H1 (cell line): ENCODE measurements around the gene TCEAL4. TPM values are rescaled to one million over a fixed set of nuclear protein-coding genes. Genes with fewer than 3 reads are reported as not detected.

ENCODE experiments used
- CTCF ChIA-PET: fragments of 300-600 bp; sonication (Branson Sonifier 250); formaldehyde crosslinking; loops from one replicate; lab custom pipeline; 2021; ENCODE audit not compliant: partially characterized antibody; lab: Charles Lee
- POLR2A ChIA-PET: fragments of 300-600 bp; sonication (Branson Sonifier 250); formaldehyde crosslinking; loops from one replicate; lab custom pipeline; 2021; ENCODE audit warnings: inconsistent platforms; ENCODE audit not compliant: partially characterized antibody; lab: Charles Lee
- DNase-seq, 2 experiments: peaks; one replicate each; pipeline versions ENCODE4 v3.0.0 to v3.0.0-alpha.2; 2010 to 2022; ENCODE audit warnings: low spot score in 2 of 2, low read depth in 1 of 2, mixed read lengths in 1 of 2
- FAIRE-seq: peaks from 2 replicates; lab custom pipeline; 2011; peaks lifted over from hg19 to GRCh38; lab: Jason Lieb, UNC
- H2AFZ ChIP-seq: 2 replicates; pipeline ENCODE4 v1.8.1; 2012; ENCODE audit warnings: low read length, inconsistent platforms
- H2AK5ac ChIP-seq: 2 replicates; pipeline ENCODE4 v1.6.1; 2013; ENCODE audit warnings: low read depth, low read length
- H2BK120ac ChIP-seq: replicated peaks from 2 replicates; pipeline ENCODE3; 2013; ENCODE audit warnings: low read depth, low read length, inconsistent platforms
- H2BK12ac ChIP-seq: 2 replicates; pipeline ENCODE4 v1.6.1; 2013; ENCODE audit warnings: low read depth, low read length
- H2BK15ac ChIP-seq: 2 replicates; pipeline ENCODE4 v1.6.1; 2013; ENCODE audit warnings: low read length
- H2BK20ac ChIP-seq: 2 replicates; pipeline ENCODE4 v1.6.1; 2013; ENCODE audit warnings: low read length
- H2BK5ac ChIP-seq: 2 replicates; pipeline ENCODE4 v1.6.1; 2013; ENCODE audit warnings: low read depth, low read length
- H3K14ac ChIP-seq: 2 replicates; pipeline ENCODE4 v1.6.1; 2013; ENCODE audit warnings: inconsistent platforms; ENCODE audit not compliant: insufficient read length
- H3K18ac ChIP-seq: 2 replicates; pipeline ENCODE4 v1.6.1; 2013; ENCODE audit warnings: low read length; ENCODE audit errors: extremely low read depth
- H3K23ac ChIP-seq: 2 replicates; pipeline ENCODE4 v1.6.1; 2013; ENCODE audit warnings: inconsistent platforms; ENCODE audit not compliant: insufficient read length
- H3K23me2 ChIP-seq: 2 replicates; pipeline ENCODE4 v1.6.1; 2013; ENCODE audit warnings: low read depth, low read length
- H3K27ac ChIP-seq: 2 replicates; pipeline ENCODE4 v1.6.1; 2011; ENCODE audit warnings: low read depth, low read length, inconsistent platforms
- H3K27me3 ChIP-seq, 4 experiments: replicated peaks in 1 of 4; 1 replicate in 1 of 4; 2 replicates in 3 of 4; pipeline versions ENCODE4 v1.6.1 to v1.8.1; 2011 to 2013; ENCODE audit warnings: low read length in 3 of 4, mild to moderate bottlenecking in 3 of 4, inconsistent platforms in 2 of 4, mixed read lengths in 2 of 4, moderate library complexity in 1 of 4; ENCODE audit not compliant: control insufficient read depth in 3 of 4, insufficient read depth in 3 of 4; ENCODE audit errors: extremely low read depth in 1 of 4
- H3K36me3 ChIP-seq, 4 experiments: 2 replicates each; pipeline versions ENCODE4 v1.6.1 to v1.8.1; 2011 to 2013; ENCODE audit warnings: mild to moderate bottlenecking in 4 of 4, low read length in 3 of 4, moderate library complexity in 2 of 4, control low read depth in 1 of 4, inconsistent platforms in 1 of 4; ENCODE audit not compliant: insufficient read depth in 4 of 4, control insufficient read depth in 2 of 4
- H3K4ac ChIP-seq: replicated peaks from 2 replicates; pipeline ENCODE3; 2013; ENCODE audit warnings: low read length, low read depth, mixed read lengths, inconsistent platforms; ENCODE audit not compliant: insufficient read length
- H3K4me1 ChIP-seq, 4 experiments: replicated peaks in 1 of 4; 1 replicate in 1 of 4; 2 replicates in 3 of 4; pipeline versions ENCODE4 v1.6.1 to v1.8.1; 2011 to 2013; ENCODE audit warnings: low read length in 3 of 4, inconsistent platforms in 2 of 4, mixed read lengths in 1 of 4; ENCODE audit not compliant: insufficient read depth in 4 of 4, control insufficient read depth in 3 of 4
- H3K4me2 ChIP-seq, 2 experiments: 2 replicates each; pipeline versions ENCODE4 v1.6.1 to v1.8.1; 2011 to 2013; ENCODE audit warnings: low read depth in 2 of 2, low read length in 2 of 2, control low read depth in 1 of 2, inconsistent platforms in 1 of 2, mild to moderate bottlenecking in 1 of 2; ENCODE audit not compliant: insufficient read depth in 1 of 2
- H3K4me3 ChIP-seq, 4 experiments: fragments of 200-600, 300-600 bp in 1 of 4; sonication (generic), shearing (Covaris generic), sonication (Bioruptor Twin) in 1 of 4; 2 replicates each; pipeline versions ENCODE4 v1.5.1 to v1.8.1; 2011 to 2016; ENCODE audit warnings: low read length in 4 of 4, low read depth in 3 of 4, control low read depth in 2 of 4, inconsistent platforms in 2 of 4, mild to moderate bottlenecking in 2 of 4, mixed read lengths in 1 of 4, moderate library complexity in 1 of 4; ENCODE audit not compliant: insufficient read depth in 2 of 4; ENCODE audit errors: extremely low read depth in 1 of 4
- H3K56ac ChIP-seq: replicated peaks from 2 replicates; pipeline ENCODE3; 2013; ENCODE audit warnings: low read depth, mild to moderate bottlenecking, mixed read lengths, low read length, inconsistent platforms; ENCODE audit not compliant: insufficient read length
- H3K79me1 ChIP-seq: 2 replicates; pipeline ENCODE4 v1.6.1; 2013; ENCODE audit warnings: low read depth, low read length, control low read depth
- H3K79me2 ChIP-seq, 2 experiments: 2 replicates each; pipeline versions ENCODE4 v1.6.1 to v1.8.1; 2012 to 2013; ENCODE audit warnings: low read length in 2 of 2, mild to moderate bottlenecking in 2 of 2, inconsistent platforms in 1 of 2; ENCODE audit not compliant: insufficient read depth in 2 of 2, control insufficient read depth in 1 of 2
- H3K9ac ChIP-seq, 4 experiments: replicated peaks in 1 of 4; 1 replicate in 1 of 4; 2 replicates in 3 of 4; pipeline versions ENCODE4 v1.6.1 to v1.8.1; 2011 to 2013; ENCODE audit warnings: low read depth in 3 of 4, low read length in 3 of 4, control low read depth in 2 of 4, mild to moderate bottlenecking in 2 of 4, moderate library complexity in 2 of 4, inconsistent platforms in 1 of 4; ENCODE audit errors: extremely low read depth in 1 of 4
- H3K9me3 ChIP-seq, 2 experiments: 2 replicates each; pipeline versions ENCODE4 v1.6.1 to v1.8.1; 2012 to 2013; ENCODE audit warnings: mild to moderate bottlenecking in 2 of 2, moderate library complexity in 2 of 2, control low read depth in 1 of 2, inconsistent platforms in 1 of 2, low read depth in 1 of 2, low read length in 1 of 2, mixed read lengths in 1 of 2; ENCODE audit not compliant: insufficient read depth in 2 of 2
- H4K20me1 ChIP-seq, 2 experiments: replicated peaks in 1 of 2; 2 replicates each; pipeline versions ENCODE3 to v1.8.1; 2011 to 2013; ENCODE audit warnings: inconsistent platforms in 2 of 2, low read length in 2 of 2, mild to moderate bottlenecking in 1 of 2; ENCODE audit not compliant: insufficient read depth in 2 of 2, control insufficient read depth in 1 of 2
- H4K5ac ChIP-seq: 2 replicates; pipeline ENCODE4 v1.6.1; 2013; ENCODE audit warnings: low read length, low read depth, mixed read lengths, inconsistent platforms; ENCODE audit not compliant: insufficient read length
- H4K8ac ChIP-seq: 2 replicates; pipeline ENCODE4 v1.8.0; 2013; ENCODE audit warnings: mild to moderate bottlenecking, moderate library complexity, low read length, inconsistent platforms; ENCODE audit not compliant: insufficient read depth; ENCODE audit errors: extremely low read depth
- H4K91ac ChIP-seq: replicated peaks from 2 replicates; pipeline ENCODE3; 2013; ENCODE audit warnings: low read length, mixed read lengths, inconsistent platforms; ENCODE audit not compliant: insufficient read length
- CREB1 ChIP-seq: IDR thresholded peaks from 2 replicates; pipeline ENCODE4 v1.6.1; 2012; ENCODE audit warnings: inconsistent platforms
- CTBP2 ChIP-seq: IDR thresholded peaks from 2 replicates; pipeline ENCODE4 v1.7.0; 2011; ENCODE audit warnings: borderline replicate concordance, mild to moderate bottlenecking, moderate library complexity, mixed read lengths, low read length; ENCODE audit not compliant: insufficient read depth, insufficient read length
- EP300 ChIP-seq, 2 experiments: IDR thresholded peaks; 1 replicate in 1 of 2; 2 replicates in 1 of 2; pipeline ENCODE4 v1.6.1; 2011 to 2012; ENCODE audit warnings: low read depth in 2 of 2, low read length in 2 of 2, mild to moderate bottlenecking in 2 of 2, borderline replicate concordance in 1 of 2, inconsistent platforms in 1 of 2, moderate library complexity in 1 of 2
- FOSL1 ChIP-seq: IDR thresholded peaks from 2 replicates; pipeline ENCODE4 v1.6.1; 2011; ENCODE audit warnings: mild to moderate bottlenecking, low read depth, low read length, moderate library complexity; ENCODE audit not compliant: insufficient read depth
- HDAC6 ChIP-seq: IDR thresholded peaks from one replicate; pipeline ENCODE4 v1.7.1; 2012; ENCODE audit warnings: low read depth, mild to moderate bottlenecking, inconsistent platforms, low read length, moderate library complexity
- KDM5A ChIP-seq: fragments of 200-600 bp; IDR thresholded peaks from 2 replicates; pipeline ENCODE4 v1.7.1; 2012; ENCODE audit warnings: mild to moderate bottlenecking, low read length, inconsistent platforms, mixed read lengths
- NANOG ChIP-seq: IDR thresholded peaks from 2 replicates; pipeline ENCODE4 v1.6.1; 2011; ENCODE audit warnings: low read length, low read depth, mild to moderate bottlenecking, inconsistent platforms; ENCODE audit not compliant: insufficient read depth, poor library complexity, severe bottlenecking
- POU5F1 ChIP-seq: IDR thresholded peaks from 2 replicates; pipeline ENCODE4 v1.6.1; 2011; ENCODE audit warnings: low read depth, mild to moderate bottlenecking, low read length, moderate library complexity
- RBBP5 ChIP-seq: IDR thresholded peaks from 2 replicates; pipeline ENCODE4 v1.7.1; 2012; ENCODE audit warnings: low read depth, mild to moderate bottlenecking, inconsistent platforms, low read length, moderate library complexity, borderline replicate concordance
- RXRA ChIP-seq: IDR thresholded peaks from 2 replicates; pipeline ENCODE4 v1.6.1; 2011; ENCODE audit warnings: low read depth, mild to moderate bottlenecking, low read length, moderate library complexity; ENCODE audit not compliant: insufficient read depth
- SP1 ChIP-seq: IDR thresholded peaks from 2 replicates; pipeline ENCODE4 v1.6.1; 2011; ENCODE audit warnings: low read depth, low read length
- SP4 ChIP-seq: IDR thresholded peaks from 2 replicates; pipeline ENCODE4 v1.6.1; 2012; ENCODE audit warnings: low read length, inconsistent platforms
- SRF ChIP-seq: IDR thresholded peaks from 2 replicates; pipeline ENCODE4 v1.6.1; 2011; ENCODE audit warnings: mild to moderate bottlenecking, low read depth, low read length, moderate library complexity
- SUZ12 ChIP-seq: fragments of 200-600 bp; sonication (generic); IDR thresholded peaks from 2 replicates; pipeline ENCODE4 v1.6.1; 2012; ENCODE audit warnings: mild to moderate bottlenecking, inconsistent platforms, low read length, moderate library complexity, mixed read lengths
- TAF1 ChIP-seq: IDR thresholded peaks from 2 replicates; pipeline ENCODE4 v1.6.1; 2011; ENCODE audit warnings: mild to moderate bottlenecking, low read depth, low read length
- YY1 ChIP-seq: IDR thresholded peaks from 2 replicates; pipeline ENCODE4 v1.6.1; 2011; ENCODE audit warnings: low read depth, mild to moderate bottlenecking, low read length
- WGBS, 2 experiments: shearing (Covaris generic) in 1 of 2; methylation state at CpG; one replicate each; pipeline versions ENCODE4 v1.1.6 to v1.1.7; 2013 to 2015; ENCODE audit warnings: low lambda C conversion rate in 2 of 2, mixed read lengths in 2 of 2, inconsistent platforms in 1 of 2, low coverage in 1 of 2, missing lambda C conversion rate in 1 of 2; ENCODE audit not compliant: insufficient replicate concordance in 2 of 2, insufficient coverage in 1 of 2, insufficient read length in 1 of 2; ENCODE audit errors: extremely low coverage in 1 of 2, missing lambda C conversion rate in 1 of 2; 5-methylcytosine and 5-hydroxymethylcytosine counted together
- polyA plus RNA-seq, 7 experiments: library from polyadenylated mRNA; depleted of rRNA in 3 of 7; stranded (reverse) in 5 of 7; unstranded in 2 of 7; fragments of >200 nt in 5 of 7; fragments of 200-250 nt in 2 of 7; gene quantifications; 1 replicate in 5 of 7; 2 replicates in 1 of 7; 4 replicates in 1 of 7; pipeline versions ENCODE4 v1.2.1 to v1.2.3, GENCODE V29; 2011 to 2013; ENCODE audit warnings: missing spikeins in 2 of 7, mixed read lengths in 2 of 7
- total RNA-seq: library from RNA; stranded (reverse); fragmentation: NEBNext Ultra II Directional; extraction: Animal tissue kit (Norgen Biotek cat#: 25700); gene quantifications from 2 replicates; pipeline ENCODE4 v1.2.1, GENCODE V29; 2021

TCEAL4 gene
- total and polyA plus RNA-seq, 2 of the 8 experiments (the other 6 are each of a cell fraction or from before 2014, with no cell fraction given) = 10.1 to 53.0 TPM

DNA sequence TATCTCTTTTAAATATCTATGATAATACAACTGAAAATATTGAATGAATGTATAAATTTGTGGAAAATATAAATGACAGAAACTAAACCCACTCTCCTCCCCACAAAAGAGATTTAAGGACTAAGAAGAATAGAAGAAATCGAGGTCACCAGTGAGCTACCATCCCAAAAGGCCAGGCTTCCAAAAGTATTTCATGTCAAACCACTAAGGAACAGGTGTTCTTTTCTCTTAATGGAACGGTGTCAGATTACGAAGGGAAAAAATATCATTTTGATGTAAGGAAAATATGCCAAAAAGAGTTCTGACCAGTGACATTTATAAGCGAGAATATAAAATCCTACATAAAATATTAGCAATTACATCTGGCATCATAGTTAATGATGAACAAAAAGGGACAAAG, 13.6 kb upstream of the TCEAL4 start:
- H3K9ac ChIP-seq = no peak overlapping the region
- no peaks in the 10 kb centered on the region for H3K36me3 ChIP-seq
- 94% methylated on average over 4 of the region's 4 CpGs; no CpG with 5 or more reads in 1 of the 2 experiments for WGBS, 2 experiments
- H3K23me2 ChIP-seq = no peaks in the 10 kb centered on the region
- H3K4me3 ChIP-seq = no peak overlapping the region
- H3K79me1 ChIP-seq = no peaks in the 10 kb centered on the region
- ChIA-PET CTCF (no interaction called here), POLR2A (interaction anchor here (1.2 kb wide), 1 partner anchor 9 kb away, joined by 6 read pairs; no protein-coding TSS in a partner anchor)
- H4K91ac ChIP-seq = no peak overlapping the region
- no peak overlapping the region for H3K56ac ChIP-seq
- no peaks in the 10 kb centered on the region for H3K4me1 ChIP-seq
- no peak overlapping the region for H3K23ac ChIP-seq
- H3K4me2 ChIP-seq = no peak overlapping the region
- H2AFZ ChIP-seq = no peak overlapping the region
- no peak overlapping the region for H2BK12ac ChIP-seq
- no peak overlapping the region for H2BK15ac ChIP-seq
- H3K27me3 ChIP-seq = no peaks in the 10 kb centered on the region
- no peaks in the 10 kb centered on the region for H3K9me3 ChIP-seq
- no peak overlapping the region for H3K18ac ChIP-seq
- no peak overlapping the region for H3K14ac ChIP-seq
- H2BK5ac ChIP-seq = no peak overlapping the region
- DNase-seq = no peak
- no peak overlapping the region for H4K8ac ChIP-seq
- no peaks in the 10 kb centered on the region for H3K79me2 ChIP-seq
- H2AK5ac ChIP-seq = no peak overlapping the region
- no peak overlapping the region for H2BK120ac ChIP-seq
- no peak for FAIRE-seq
- no peak overlapping the region for H3K4ac ChIP-seq
- H3K27ac ChIP-seq = no peak overlapping the region
- no peaks in the 10 kb centered on the region for H4K20me1 ChIP-seq
- H2BK20ac ChIP-seq = no peak overlapping the region
- H4K5ac ChIP-seq = no peak overlapping the region
- no peak for TF ChIP-seq HDAC6
- no peak for TF ChIP-seq KDM5A
- TF ChIP-seq RBBP5 = no peak
- no peak for TF ChIP-seq SP4
- no peak for TF ChIP-seq CTBP2
- TF ChIP-seq EP300 (IDR thresholded peaks at IDR 0.05; ENCODE audit: borderline replicate concordance in 1 of 2, low read depth in 2 of 2, low read length in 2 of 2) = no peak
- TF ChIP-seq SRF = no peak
- no peak for TF ChIP-seq SUZ12
- TF ChIP-seq SP1 = no peak
- TF ChIP-seq POU5F1 = no peak
- TF ChIP-seq TAF1 = no peak
- no peak for TF ChIP-seq NANOG
- no peak for TF ChIP-seq FOSL1
- no peak for TF ChIP-seq CREB1
- no peak for TF ChIP-seq RXRA
- no peak for TF ChIP-seq YY1
